Raji (cell line): ENCODE results near the gene GTF3C5.
"Not testable (repeated sequence)": the region's sequence is repeated elsewhere in the genome, so short reads cannot be mapped to it uniquely, and the experiment has no call there.

ENCODE experiments used
- POLR2A ChIP-seq: IDR thresholded peaks from 2 replicates; pipeline ENCODE4 v1.6.1; 2011; ENCODE audit warnings: low read depth, low read length, control low read depth; ENCODE audit not compliant: insufficient read depth

GTF3C5 gene

DNA sequence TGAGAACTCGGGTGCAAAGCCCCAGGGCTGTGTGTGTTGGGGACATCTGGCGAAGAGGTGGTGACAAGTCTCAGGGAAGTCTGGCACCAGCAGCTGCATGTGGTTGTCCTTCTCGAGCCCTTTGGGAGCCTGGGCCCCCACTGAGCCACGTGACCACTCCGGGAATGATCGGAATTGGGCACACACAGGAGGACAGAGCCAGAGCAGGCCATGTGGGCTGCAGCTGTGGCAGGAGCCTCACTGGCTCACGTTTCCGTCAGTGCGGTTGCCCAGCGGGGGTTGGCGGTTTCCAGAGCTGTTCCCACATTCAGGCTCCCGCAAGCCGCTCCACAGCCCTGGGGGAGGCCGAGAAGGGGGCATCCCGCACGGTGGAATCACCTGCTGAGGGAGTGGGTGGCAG is 24.2 kb downstream of the GTF3C5 start:
- TF ChIP-seq POLR2A: no peak

DNA sequence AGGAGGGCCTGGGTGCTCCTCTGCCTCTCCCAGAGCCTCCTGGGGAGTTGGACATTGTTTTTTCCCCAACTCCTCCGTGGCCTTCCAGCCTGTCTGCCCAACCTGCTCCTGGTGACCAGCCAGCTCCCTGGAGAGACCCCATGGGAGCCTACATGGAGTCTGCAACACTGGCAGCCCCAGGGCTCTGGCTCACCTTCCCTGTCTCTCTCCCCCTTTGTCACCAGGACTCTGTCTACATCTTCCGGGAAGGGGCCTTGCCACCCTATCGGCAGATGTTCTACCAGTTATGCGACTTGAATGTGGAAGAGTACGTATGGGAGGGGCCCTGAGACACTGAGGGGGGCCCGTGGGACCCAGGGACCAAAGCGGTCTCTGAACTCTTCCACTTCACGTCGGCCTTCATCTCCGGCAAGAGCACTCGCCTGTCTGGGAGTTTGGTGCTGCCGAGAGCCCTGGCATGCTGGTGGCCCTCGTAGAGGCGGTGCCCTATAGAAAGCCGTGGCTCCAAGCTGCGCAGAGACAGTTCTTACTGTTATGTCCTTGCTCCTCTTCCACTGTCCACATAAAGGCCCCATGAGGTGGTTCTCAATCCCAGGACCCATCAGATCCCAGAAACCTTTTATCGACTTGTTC is 25.1 kb downstream of the GTF3C5 start:
- TF ChIP-seq POLR2A: no peak

DNA sequence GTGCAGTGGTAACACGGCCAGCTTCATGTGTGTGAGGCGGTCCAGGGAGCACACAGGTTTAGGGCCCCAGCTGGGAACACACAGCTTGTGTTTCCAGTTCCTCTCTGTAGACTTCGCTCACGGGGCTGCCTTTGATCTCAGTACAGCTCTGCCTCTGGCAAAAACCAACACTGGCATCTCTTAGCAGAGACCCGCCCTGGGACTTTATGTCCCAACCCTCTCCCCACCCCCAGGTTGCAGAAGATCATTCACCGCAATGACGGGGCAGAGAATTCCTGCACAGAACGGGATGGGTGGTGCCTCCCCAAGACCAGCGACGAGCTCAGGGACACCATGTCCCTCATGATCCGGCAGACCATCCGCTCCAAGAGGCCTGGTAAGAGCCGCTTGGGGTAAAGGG is 25.7 kb downstream of the GTF3C5 start:
- no peak for TF ChIP-seq POLR2A

DNA sequence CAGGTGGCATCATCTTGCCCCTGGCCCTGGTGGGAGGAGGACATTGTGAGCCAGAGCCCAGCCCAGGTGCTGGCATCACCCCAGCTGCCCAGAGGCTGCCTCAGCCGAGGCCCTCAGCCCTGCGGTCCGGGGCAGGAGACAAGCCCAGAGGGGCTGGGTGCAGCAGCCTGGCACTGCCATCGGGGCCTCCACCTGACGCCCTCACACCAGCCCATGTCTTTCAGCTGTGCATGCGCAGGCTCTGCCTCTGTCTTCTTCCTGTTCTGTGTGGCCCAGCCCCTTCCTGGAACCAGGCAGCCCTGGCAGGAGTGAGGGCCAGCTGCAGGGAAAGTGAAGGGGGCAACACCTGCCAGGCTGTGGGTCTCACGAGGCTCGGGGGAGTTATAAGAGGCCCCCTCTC is 26.2 kb downstream of the GTF3C5 start:
- no peak for TF ChIP-seq POLR2A

DNA sequence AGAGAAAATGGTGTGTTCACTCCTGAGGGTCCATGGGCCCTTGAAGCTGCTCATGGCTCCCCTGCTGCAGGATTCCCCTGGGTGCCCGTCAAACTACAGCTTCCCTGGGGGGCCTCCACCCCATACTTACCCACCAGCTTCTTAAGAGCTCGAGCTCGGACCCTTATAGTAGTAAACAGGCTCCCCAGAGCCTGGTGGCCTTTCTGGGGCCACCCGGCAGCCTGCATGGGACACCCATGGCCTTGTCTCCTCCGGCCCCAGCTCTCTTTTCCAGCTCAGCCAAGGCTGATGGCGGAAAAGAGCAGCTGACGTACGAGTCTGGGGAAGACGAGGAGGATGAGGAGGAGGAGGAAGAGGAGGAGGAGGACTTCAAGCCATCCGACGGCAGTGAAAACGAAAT is 26.8 kb downstream of the GTF3C5 start:
- no peak for TF ChIP-seq POLR2A

DNA sequence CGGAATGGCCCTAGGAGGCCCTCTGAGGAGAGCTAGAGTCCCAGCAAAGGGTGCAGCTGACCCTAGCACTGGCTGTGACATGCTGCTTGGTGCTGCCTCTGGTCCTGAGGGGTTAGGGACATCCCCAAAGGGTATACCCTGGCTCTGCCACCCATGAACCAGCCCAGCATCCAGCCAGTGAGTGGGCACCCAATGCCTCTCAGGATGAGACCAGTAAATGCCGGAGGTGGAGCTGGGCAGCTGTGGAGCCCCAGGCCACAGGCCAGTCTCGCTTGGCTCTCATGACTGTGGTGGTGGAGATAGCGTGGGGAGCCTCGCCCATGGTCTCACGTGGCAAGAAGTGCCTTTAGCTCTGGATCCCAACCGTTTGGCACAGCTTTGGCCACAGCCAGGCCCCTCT is 27.3 kb downstream of the GTF3C5 start:
- no peak for TF ChIP-seq POLR2A

DNA sequence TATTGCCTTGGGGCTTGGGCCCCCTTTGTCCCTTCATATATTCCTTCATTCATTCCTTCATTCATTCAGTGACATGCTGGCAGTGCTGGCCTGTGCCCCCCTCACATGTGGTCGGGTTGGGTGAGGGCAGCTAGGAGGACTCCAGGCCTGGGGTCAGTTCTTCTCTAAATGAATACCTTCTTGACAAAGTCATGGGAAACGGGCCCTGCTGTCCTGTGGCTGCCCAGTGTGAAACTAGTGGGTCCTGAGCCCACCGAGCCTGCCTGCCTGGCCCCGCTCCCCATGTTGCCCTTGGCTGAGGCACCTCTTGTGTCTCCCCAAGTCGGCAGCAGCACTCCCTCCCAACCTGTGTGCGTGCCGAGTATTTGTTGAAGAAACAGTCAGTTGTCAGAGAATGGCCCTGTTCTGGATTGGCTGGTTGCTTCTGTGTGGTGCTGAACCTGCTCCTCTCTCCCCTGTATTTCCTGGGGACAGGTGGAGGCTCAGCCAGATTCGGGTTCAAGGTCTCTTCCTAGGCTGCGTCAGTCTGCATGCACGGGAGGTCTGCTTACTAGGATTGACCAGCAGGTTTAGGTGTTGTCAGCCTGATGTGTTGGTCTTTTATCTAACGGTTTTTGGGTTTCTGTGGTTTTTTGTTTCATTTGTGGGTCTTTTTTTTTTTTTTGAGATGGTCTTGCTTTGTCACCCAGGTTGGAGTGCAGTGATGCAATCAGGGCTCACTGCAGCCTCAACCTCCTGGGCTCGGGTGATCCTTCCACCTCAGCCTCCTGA is 27.9 kb downstream of the GTF3C5 start:
- TF ChIP-seq POLR2A: no peak

DNA sequence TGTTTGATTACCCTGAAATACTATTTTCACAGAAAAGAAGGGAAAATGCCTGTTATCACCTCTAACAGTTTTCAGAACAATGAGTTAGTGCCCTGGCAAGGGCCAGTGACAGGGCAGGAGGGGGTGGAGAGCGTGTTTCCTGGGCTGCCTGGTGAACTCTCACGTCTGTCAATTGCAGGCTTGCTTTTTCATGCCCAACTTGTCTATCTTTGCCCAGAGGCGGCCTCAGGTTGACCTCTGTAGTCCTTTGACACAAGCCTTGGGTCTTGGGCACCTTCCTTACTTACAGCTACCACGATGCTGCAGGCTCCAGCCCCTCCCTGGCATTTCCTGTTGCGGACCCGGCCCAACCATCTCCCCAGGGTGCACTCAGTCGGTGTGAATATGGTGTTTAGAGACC is 28.8 kb downstream of the GTF3C5 start:
- TF ChIP-seq POLR2A: no peak

DNA sequence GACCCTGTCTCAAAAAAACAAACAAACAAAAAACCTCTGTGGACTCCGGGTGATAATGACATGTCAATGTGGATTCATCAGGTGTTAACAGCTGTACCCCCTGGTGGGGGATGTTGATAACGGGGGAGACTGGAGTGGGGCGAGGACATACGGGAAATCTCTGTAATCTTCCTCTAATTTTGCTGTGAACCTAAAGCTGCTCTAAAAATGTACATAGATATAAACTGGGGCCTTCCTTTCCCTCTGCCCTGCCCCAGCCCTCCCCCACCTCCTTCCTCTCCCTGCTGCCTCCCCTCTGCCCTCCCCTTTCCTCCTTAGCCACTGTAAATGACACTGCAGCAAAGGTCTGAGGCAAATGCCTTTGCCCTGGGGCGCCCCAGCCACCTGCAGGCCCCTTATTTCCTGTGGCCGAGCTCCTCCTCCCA is 29.6 kb downstream of the GTF3C5 start:
- TF ChIP-seq POLR2A: no peak

DNA sequence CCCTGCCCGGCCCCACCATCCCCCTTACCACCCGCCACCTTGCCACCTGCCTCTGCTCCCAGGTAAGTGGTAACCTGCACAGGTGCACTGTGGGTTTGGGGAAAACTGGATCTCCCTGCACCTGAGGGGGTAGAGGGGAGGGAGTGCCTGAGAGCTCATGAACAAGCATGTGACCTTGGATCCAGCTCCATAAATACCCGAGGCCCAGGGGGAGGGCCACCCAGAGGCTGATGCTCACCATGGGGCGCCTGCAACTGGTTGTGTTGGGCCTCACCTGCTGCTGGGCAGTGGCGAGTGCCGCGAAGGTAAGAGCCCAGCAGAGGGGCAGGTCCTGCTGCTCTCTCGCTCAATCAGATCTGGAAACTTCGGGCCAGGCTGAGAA is 31.0 kb downstream of the GTF3C5 start, which contains the start of gene CEL:
CEL (plus strand) TSS at position 218 of the 382 bp plus-strand sequence; CDS start at position 240, 22 bp downstream.
- not testable (repeated sequence) for TF ChIP-seq POLR2A

DNA sequence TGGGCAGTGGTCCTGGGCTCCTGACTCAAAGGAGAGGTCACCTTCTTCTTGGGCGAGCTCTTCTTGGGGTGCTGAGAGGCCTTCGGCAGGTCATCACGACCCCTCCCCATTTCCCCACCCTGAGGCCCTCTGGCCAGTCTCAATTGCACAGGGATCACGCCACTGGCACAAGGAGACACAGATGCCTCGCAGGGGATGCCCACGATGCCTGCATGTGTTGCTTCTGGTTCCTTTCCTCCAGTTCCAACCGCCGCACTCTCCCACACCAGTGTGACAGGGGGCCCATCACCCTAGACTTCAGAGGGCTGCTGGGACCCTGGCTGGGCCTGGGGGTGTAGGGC is 32.3 kb downstream of the GTF3C5 start:
- TF ChIP-seq POLR2A: no peak

DNA sequence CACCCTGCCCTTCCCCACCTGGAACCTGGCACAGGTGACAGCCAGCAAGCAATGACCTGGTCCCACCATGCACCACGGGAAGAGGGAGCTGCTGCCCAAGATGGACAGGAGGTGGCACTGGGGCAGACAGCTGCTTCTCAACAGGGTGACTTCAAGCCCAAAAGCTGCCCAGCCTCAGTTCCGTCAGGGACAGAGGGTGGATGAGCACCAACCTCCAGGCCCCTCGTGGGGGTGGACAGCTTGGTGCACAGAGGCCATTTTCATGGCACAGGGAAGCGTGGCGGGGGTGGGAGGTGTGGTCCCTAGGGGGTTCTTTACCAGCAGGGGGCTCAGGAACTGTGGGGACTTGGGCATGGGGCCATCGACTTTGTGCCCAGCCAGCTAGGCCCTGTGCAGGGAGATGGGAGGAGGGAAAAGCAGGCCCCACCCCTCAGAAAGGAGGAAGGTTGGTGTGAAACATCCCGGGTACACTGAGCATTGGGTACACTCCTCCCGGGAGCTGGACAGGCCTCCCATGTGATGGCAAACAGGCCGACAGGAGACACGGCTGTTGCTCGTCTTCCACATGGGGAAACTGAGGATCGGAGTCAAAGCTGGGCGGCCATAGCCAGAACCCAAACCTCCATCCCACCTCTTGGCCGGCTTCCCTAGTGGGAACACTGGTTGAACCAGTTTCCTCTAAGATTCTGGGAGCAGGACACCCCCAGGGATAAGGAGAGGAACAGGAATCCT is 32.9 kb downstream of the GTF3C5 start:
- TF ChIP-seq POLR2A: no peak

DNA sequence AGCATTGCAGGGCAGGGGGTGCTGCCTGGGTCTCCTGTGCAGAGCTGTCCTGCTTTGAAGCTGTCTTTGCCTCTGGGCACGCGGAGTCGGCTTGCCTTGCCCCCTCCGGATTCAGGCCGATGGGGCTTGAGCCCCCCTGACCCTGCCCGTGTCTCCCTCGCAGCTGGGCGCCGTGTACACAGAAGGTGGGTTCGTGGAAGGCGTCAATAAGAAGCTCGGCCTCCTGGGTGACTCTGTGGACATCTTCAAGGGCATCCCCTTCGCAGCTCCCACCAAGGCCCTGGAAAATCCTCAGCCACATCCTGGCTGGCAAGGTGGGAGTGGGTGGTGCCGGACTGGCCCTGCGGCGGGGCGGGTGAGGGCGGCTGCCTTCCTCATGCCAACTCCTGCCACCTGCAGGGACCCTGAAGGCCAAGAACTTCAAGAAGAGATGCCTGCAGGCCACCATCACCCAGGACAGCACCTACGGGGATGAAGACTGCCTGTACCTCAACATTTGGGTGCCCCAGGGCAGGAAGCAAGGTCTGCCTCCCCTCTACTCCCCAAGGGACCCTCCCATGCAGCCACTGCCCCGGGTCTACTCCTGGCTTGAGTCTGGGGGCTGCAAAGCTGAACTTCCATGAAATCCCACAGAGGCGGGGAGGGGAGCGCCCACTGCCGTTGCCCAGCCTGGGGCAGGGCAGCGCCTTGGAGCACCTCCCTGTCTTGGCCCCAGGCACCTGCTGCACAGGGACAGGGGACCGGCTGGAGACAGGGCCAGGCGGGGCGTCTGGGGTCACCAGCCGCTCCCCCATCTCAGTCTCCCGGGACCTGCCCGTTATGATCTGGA is 33.7 kb downstream of the GTF3C5 start:
- TF ChIP-seq POLR2A: no peak

DNA sequence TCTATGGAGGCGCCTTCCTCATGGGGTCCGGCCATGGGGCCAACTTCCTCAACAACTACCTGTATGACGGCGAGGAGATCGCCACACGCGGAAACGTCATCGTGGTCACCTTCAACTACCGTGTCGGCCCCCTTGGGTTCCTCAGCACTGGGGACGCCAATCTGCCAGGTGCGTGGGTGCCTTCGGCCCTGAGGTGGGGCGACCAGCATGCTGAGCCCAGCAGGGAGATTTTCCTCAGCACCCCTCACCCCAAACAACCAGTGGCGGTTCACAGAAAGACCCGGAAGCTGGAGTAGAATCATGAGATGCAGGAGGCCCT is 34.2 kb downstream of the GTF3C5 start:
- TF ChIP-seq POLR2A: no peak
